GM19397 (cell line): ENCODE results near the gene CCR8.
A peak's percentile ranks its signal among the peaks of the same experiment; 100 is the strongest.
"Not testable (repeated sequence)": the region's sequence is repeated elsewhere in the genome, so short reads cannot be mapped to it uniquely, and the experiment has no call there.

ENCODE experiments used
- ATAC-seq: cut with Tn5 transposase; IDR thresholded peaks from one replicate; pipeline ENCODE4 v1.9.1; 2021; ENCODE audit warnings: mild to moderate bottlenecking, moderate library complexity; ENCODE audit not compliant: unreplicated experiment

CCR8 gene

DNA sequence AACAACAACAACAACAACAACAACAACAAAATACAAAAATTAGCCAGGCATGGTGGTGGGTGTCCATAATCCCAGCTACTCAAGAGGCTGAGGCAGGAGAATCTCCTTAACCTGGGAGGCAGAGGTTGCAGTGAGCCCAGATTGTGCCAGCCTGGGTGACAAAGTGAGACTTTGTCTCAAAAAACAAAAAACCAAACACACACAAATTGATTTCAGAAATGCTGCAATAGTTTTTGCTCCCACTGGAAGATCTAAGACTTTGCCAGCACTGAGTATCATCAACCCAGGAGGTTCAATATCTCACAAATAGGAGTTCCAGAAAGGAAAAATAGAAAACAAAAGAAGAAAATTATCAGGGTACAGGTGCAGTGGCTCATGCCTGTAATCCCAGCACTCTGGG lies 16.2 kb upstream of the CCR8 start:
- ATAC-seq: no peak

DNA sequence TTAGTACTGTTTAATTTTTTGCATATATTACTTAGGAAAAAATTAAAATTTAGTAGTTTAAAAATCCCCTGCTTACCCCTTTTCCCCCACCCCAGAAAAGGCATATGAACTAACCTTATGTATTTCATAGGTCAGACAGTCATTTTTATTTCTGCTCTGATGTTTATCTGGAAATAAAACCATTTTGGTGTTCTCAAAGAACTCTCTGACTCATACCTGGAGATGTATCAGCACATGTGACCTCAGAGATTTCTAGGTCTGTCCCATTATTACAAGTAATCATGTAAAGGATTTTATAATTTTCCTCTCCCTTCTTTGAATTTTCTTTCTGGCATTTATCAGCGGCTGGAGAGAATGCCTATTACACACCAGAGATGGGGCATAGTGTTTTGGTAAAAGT lies 14.1 kb upstream of the CCR8 start:
- ATAC-seq: no peak

DNA sequence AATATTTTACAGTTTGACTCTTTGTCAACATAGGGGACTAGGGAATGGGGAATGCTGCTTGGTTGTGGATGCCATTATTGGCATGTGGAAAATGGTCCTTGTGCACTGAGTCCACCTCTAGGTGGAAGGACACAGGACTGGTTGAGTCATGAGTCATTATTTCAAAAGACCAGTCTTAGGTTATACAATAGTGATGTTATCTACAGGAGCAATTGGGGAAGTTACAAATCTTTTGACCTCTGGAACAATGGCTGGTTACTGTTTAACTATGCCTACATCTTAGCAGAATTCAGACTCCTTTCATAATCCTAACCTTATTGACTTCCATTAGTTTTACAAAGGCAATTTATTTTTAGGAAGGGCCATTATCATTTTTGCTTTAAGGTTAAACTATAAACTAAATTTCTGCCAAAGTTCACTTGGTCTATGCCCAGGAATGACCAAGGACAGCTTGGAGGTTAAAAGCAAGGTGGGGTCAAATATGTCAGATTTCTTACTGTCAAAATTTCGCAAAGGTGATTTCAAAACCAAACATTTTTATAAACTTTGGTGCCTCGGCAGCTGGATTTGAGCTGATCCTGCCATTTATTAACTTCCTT lies 11.8 kb upstream of the CCR8 start:
- ATAC-seq: no peak

DNA sequence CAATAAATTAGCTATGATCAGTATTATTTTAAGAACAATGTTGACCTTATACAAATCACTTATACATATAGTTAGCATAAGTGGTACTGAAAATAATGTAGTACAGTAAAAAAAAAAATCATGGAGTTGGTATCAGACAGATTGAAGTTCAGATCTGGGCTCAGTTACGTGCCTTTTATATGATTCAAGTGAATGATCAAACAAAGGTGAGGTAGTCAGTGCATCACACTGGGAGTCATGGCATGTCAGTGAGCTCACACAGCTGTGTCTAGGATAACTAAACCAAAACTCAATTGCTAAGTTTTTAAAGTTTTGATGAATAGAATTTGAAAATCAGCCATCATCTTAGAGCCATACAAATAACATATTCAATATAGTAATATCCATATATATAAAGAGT lies 11.2 kb upstream of the CCR8 start:
- no peak for ATAC-seq

GRCh38 chr3:39319249-39319648 lies 10.3 kb upstream of the CCR8 start:
- ATAC-seq: no peak

DNA sequence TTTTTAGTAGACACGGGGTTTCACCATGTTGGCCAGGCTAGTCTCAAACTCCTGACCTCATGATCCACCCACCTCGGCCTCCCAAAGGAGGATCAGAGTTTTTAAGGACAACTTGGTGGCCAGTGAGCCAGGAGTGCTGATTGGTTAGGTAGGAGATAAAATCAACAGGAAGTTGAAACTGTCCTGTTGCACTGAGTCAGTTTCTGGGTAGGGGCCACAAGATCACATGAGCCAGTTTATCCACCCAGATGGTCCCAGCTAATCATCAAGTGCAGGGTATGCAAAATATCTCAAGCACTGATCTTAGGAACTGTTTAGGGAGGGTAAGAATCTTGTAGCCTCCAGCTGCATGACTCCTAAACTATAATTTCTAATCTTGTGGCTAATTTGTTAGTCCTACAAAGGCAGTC lies 7.9 kb upstream of the CCR8 start:
- ATAC-seq: not testable (repeated sequence)

DNA sequence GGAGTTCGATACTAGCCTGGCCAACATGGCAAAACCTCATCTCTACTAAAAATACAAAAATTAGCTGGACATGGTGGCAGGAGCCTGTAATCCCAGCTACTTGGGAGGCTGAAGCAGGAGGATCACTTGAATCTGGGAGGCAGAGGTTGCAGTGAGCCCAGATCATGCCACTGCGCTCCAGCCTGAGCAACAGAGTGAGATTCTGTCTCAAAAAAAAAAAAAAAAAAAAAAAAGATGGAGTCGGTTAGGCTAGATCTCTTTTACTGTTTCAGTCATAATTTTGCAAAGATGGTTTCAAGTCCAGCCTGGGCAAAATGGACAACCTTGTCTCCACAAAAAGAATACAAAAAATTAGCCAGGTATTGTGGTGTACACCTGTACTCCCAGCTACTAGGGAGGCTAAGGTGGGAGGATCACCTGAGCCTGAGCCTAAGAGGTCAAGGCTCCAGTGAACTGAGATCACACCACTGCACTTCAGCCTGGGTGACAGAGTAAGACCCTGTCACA lies 7.2 kb upstream of the CCR8 start:
- ATAC-seq: not testable (repeated sequence)

GRCh38 chr3:39322936-39323335 lies 6.6 kb upstream of the CCR8 start:
- no peak for ATAC-seq

DNA sequence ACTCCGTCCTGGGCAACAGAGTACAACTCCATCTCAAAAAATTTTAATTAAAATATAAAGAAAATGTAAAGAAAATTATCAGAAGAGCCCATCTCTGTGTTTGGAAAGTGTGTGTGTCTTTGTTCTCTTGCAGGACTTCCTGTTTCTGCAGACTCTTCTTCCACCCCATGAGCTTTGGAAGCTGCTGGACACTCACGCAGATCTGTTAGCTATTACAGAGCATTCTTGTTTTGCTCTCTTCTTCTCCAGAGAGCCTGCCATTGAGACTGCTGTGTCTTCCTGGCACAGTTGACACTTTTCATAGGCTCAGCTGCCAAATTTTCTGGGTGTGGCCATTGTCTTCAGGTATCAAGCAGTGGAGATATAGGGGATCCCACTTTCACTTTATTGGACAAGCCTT lies 6.0 kb upstream of the CCR8 start:
- no peak for ATAC-seq

DNA sequence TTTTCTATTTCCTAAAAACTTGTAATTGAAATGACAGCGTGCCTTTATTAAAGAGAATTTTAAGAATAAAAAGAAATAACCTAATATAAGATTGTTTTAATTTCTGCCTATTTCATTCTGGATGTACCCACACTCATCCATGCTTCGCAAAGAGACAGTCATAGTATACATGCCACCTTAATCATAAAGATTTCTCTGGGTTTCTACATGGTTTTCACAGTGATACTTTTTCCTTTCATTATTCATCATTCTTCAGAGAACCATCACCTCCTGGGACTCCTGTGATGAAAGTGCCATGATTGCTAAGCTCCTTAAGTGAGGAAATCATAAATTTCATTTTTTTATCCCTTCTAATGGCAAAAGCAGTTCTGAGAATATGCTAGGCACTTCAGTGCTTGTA lies 4.3 kb upstream of the CCR8 start:
- no peak for ATAC-seq

GRCh38 chr3:39327053-39327745 lies 2.3 kb upstream of the CCR8 start:
- peak; percentile 4 for ATAC-seq

GRCh38 chr3:39327746-39328349 lies 1.7 kb upstream of the CCR8 start:
- peak; percentile 55 for ATAC-seq

GRCh38 chr3:39330824-39331223 lies 1.3 kb downstream of the CCR8 start:
- no peak for ATAC-seq

- no peak for ATAC-seq
These were observed 3.0 kb downstream of the CCR8 start for GRCh38 chr3:39332525-39332924.

GRCh38 chr3:39333607-39334006 lies 4.1 kb downstream of the CCR8 start:
- no peak for ATAC-seq

DNA sequence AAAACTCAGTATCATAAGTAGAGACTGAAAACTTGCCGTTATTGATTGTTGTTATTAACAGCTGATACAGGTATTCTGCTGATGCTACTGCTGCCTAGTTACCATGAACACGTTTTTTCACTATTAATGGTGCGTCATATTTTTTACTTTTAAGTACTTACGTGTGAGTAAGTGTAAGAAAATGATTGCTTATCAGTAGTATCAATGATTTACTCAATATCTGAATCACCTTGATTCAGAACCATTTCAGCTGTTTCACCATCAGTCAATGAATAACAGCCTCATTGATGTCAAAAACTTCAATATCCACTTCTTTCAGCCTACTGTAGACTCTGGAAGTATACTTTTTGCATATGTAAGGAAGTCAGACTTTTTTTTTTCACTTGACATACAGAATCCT lies 4.7 kb downstream of the CCR8 start:
- no peak for ATAC-seq

DNA sequence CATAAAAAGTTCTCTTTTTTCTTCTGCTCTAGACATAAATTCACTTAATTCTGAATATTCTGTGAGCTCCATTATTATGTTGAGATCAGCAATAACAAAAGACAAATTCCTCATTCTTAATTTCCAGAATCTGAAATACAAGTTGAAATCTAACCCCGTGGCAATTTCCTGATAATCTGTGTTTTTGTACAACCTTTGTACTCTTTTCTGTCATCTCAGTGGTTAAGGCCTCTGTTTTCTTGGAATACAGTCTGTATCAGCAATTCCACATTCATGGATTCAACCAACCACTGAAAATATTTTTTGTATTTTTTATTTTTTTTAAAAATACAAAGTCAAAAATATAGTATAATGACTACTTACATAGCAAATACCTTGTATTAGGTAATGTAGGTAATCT lies 8.7 kb downstream of the CCR8 start:
- ATAC-seq: no peak

DNA sequence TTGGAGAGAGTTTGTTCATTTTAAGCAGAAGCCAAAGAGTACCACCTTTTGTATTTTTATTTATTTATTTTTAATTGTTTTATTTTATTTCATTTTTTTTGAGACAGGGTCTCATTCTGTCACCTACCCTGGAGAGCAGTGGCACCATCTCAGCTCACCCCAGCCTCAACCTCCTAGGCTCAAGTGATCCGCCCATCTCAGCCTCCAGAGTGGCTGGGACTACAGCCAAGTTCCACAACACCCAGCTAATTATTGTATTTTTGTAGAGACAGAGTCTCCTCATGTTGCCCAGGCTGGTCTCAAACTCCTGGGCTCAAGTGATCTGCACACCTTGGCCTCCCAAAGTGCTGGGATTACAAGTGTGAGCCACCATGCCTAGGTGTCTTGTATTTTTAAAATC lies 9.6 kb downstream of the CCR8 start:
- no peak for ATAC-seq

DNA sequence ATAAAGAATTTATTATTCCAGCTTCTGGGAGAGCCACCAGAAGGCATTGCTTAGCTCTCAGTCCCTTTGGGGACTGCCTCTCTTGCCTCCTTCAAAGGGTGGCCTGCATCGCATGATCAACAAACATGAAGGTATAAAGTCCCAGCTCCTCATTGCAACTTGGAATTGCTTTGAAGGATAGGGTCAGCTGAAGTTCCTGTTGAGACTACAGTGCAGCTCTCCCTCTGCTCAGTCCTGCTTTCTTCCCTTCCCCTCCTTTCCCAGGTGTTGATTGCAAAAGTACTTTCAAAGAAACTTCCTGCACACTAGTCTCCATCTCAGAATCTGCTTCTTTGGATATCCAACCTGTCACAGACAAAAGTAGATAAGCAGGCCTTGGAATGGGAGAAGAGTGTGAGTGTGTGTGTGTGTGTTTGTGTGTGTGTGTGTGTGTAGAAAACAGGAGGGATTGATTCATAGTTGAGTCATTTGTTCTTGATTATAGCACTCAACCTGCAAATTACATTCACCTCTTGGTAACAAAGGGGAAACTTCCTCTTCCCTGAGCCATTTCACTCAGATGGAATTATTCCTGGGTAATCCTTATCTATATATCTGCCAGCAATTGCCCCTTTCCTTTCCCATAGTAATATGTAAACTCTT lies 13.7 kb downstream of the CCR8 start:
- ATAC-seq: no peak

- no peak for ATAC-seq
These were observed 14.3 kb downstream of the CCR8 start for GRCh38 chr3:39343760-39344159.

GRCh38 chr3:39344746-39345344 lies 15.3 kb downstream of the CCR8 start:
- ATAC-seq: no peak
